Fibroblast of pulmonary artery (primary cell): ENCODE results near the gene QKI.

Source experiments
- DNase-seq: peaks from one replicate; pipeline ENCODE4 v3.0.0-alpha.2; 2010; ENCODE audit warnings: low read depth
- H3K4me3 ChIP-seq: replicated peaks from 2 replicates; pipeline ENCODE4 v1.5.1; 2011; ENCODE audit warnings: low read depth, mild to moderate bottlenecking, control low read depth, low read length, moderate library complexity
- TF ChIP-seq, protein P1 (sequence below): IDR thresholded peaks from 2 replicates; pipeline ENCODE4 v1.5.1; 2011; ENCODE audit warnings: mild to moderate bottlenecking, control low read depth, low read length, inconsistent platforms; ENCODE audit errors: missing control alignments

The QKI gene

GRCh38 chr6:163532526-163533078 lies 118.1 kb downstream of the QKI start:
- TF ChIP-seq, protein P1, sequence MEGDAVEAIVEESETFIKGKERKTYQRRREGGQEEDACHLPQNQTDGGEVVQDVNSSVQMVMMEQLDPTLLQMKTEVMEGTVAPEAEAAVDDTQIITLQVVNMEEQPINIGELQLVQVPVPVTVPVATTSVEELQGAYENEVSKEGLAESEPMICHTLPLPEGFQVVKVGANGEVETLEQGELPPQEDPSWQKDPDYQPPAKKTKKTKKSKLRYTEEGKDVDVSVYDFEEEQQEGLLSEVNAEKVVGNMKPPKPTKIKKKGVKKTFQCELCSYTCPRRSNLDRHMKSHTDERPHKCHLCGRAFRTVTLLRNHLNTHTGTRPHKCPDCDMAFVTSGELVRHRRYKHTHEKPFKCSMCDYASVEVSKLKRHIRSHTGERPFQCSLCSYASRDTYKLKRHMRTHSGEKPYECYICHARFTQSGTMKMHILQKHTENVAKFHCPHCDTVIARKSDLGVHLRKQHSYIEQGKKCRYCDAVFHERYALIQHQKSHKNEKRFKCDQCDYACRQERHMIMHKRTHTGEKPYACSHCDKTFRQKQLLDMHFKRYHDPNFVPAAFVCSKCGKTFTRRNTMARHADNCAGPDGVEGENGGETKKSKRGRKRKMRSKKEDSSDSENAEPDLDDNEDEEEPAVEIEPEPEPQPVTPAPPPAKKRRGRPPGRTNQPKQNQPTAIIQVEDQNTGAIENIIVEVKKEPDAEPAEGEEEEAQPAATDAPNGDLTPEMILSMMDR = no peak
- no peak overlapping the region for H3K4me3 ChIP-seq
- no peak for DNase-seq

- peak; percentile 93 for DNase-seq
- H3K4me3 ChIP-seq = no peak overlapping the region
- TF ChIP-seq, protein P1 = no peak
Measured at GRCh38 chr6:163533443-163533842, 118.9 kb downstream of the QKI start.

DNA sequence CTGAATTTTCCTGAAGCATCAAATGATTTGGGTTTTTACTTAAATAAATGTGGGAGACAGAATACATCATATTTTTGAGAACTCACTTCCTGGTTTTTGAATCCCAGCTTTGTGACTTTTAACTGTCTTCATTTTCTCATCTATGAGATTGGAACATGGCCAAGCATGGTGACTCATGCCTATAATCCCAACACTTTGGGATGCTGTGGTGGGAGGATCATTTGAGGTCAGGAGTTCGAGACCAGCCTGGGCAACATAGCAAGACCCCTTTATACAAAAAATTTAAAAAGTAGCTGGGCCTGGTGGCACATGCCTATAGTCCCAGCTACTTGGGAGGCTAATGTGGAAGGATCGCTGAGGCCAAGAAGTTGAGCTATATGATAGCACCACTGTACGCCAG lies 122.3 kb downstream of the QKI start:
- TF ChIP-seq, protein P1 = no peak
- peak; percentile 46 for DNase-seq
- no peak overlapping the region for H3K4me3 ChIP-seq

GRCh38 chr6:163538331-163538730 lies 123.8 kb downstream of the QKI start:
- no peak for DNase-seq
- H3K4me3 ChIP-seq = no peak overlapping the region
- TF ChIP-seq, protein P1 = no peak

DNA sequence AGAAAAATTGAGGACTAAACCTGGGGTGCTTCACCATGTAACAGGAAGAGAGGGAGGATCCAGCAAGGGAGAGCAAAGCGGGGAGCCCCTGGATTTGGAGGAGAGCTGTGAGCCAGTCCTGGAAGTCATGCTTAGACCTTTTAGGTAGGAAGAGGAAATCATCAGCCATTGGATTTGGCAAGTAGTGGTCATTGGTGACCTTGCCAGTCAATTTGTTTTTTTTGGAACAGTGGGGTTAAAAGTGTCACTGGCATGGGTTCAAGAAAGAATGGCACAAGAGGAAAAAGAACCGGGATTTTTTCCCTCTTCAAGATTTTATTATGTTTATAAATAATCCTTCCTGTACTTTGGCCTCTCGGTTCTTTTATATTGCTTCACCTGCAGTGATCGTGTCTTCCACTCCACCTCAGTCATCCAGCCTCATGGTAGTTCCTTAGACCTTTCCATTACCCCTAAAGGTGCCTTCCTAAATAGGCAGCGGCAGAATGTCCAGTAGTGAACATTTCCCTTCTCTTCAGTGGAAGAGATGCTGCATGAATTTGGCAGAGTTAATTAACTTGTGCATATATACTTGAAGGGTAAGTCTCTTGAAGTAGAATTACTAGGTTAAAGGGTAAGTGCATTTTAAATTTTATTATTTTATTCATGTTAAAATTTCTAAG lies 124.7 kb downstream of the QKI start:
- no peak for DNase-seq
- no peak overlapping the region for H3K4me3 ChIP-seq
- TF ChIP-seq, protein P1 = no peak

DNA sequence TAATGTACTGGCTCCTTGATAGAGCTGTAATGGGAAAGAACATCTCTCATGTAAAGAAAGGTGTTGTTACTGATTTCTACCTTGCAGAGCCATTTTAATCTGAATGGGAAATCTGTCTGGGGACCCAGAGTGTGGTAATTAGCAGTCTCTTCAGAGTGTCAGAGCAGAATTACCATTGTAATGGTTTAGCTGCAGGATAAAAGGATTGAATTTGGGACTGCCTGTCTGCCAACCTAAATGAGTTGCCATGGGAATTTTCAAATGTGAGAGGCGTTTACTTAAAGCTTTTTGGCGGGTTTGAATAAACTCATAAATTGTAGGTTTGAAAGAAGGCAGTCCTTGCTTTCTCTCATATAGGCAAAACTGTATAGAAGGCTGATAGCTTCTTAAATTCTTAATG lies 128.8 kb downstream of the QKI start:
- H3K4me3 ChIP-seq = no peak overlapping the region
- TF ChIP-seq, protein P1 = no peak
- no peak for DNase-seq

GRCh38 chr6:163545370-163545769 lies 130.9 kb downstream of the QKI start:
- TF ChIP-seq, protein P1 = no peak
- H3K4me3 ChIP-seq = no peak overlapping the region
- no peak for DNase-seq
